MV-4-11 (cell line): ENCODE results near the gene ZNF267.
A peak's percentile ranks its signal among the peaks of the same experiment; 100 is the strongest.
"Not testable (repeated sequence)": the region's sequence is repeated elsewhere in the genome, so short reads cannot be mapped to it uniquely, and the experiment has no call there.

Experiments used
- DNase-seq: peaks from one replicate; lab custom pipeline; 2025; lab: John Stamatoyannopoulos, UW

Gene ZNF267

DNA sequence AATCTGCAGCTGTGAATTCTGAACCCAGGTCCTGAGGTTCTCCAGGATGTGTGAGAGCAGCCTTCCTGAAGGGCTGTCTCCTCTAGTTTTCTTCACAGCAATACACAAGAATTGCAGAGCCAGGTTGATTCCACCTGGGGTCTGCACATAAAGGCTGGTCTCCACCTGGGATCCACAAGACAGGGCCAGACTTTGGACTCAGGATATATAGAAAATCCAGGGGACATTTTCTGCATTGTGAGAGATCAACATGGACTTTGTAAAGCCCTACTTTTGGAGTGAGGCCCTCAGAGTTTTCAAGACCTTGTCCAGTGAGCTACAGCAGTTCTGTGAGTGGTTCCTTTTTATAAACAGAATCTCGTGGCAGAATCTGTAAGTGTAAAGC is 6.3 kb downstream of the ZNF267 start:
- no peak for DNase-seq

GRCh38 chr16:31880322-31880979 is 6.8 kb downstream of the ZNF267 start:
- peak; percentile 81 for DNase-seq

DNA sequence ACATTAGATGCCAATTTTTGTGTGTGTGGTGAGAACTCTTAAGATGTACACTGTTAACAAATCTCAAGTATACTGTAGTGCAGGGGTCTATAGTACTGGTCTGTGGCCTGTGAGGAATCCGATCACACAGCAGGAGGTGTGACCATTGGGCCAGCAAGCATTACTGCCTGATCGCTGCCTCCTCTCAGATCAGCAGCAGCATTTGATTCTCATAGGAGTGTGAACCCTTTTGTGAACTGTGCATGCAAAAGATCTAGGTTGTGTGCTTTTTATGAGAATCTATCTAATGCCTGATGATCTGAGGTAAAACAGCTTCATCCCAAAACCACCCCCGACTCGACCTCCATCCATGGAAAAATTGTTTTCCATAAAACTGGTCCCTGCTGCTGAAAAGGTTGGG is 12.6 kb downstream of the ZNF267 start:
- DNase-seq: no peak

DNA sequence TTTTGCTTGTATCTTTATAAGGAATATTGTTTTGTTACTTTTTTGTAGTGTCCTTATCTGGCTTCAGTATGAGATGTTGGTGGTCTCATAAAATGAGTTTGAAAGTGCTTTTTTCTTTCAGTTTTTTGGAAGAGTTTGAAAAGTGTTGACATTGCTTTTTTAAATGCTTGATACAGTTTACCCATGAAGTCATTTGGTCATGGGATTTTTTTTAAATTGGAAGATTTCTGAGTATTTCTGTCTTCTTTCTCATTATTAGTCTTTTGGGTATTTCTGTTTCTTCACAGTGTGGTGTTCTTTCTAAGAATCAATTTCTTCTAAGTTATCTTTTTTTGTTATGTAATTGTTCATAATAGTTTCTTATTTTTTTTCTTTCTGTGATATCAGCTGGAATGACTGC is 15.1 kb downstream of the ZNF267 start:
- DNase-seq: no peak

DNA sequence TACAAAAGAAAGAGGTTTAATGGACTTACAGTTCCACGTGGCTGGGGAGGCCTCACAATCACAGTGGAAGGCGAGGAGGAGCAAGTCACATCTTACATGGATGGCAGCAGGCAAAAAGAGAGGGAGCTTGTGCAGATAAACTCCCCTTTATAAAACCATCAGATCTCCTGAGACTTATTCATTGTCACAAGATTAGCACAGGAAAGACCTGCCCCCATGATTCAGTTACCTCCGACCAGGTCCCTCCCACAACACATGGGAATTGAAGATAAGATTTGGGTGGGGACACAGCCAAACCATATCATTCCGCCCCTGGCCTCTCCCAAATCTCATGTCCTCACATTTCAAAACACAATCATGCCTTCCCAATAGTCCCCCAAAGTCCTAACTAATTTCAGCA is 18.5 kb downstream of the ZNF267 start:
- DNase-seq: not testable (repeated sequence)

DNA sequence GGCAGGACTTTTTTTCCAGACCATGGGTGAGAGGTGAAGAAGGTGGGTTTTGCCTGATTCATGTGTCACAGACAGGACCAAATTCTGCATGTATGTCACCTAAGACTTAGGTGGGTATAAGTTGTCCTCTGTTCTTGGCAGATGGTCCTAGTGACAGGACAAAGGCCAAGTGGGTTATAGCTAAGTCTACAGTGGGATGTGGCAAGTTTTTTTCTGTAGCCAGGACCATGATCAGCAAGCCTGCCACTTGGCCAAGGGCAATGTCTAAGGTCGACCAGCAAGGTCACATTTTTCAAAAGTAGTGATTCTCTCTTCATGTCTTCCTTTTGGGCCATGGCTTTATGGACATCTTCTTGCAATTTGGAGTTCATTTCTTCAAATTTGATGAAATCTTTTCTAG is 20.2 kb downstream of the ZNF267 start:
- no peak for DNase-seq

DNA sequence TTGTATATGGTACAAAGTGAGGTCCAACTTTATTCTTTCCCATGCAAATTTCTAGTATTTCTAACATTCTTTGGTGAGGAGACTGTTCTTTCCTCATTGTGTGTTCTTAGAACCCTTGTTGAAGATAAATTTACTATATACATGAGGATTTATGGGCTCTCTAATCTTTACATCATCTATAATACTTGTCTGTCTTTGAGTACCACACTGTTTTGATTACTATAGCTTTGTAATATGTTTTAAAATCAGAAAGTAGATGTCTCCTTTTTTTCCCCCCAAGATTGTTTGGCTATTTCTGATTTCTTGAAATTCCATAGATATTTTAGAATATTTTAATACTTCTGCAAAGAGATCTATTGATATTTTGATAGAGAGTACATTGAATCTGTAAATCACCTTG is 23.7 kb downstream of the ZNF267 start:
- no peak for DNase-seq

DNA sequence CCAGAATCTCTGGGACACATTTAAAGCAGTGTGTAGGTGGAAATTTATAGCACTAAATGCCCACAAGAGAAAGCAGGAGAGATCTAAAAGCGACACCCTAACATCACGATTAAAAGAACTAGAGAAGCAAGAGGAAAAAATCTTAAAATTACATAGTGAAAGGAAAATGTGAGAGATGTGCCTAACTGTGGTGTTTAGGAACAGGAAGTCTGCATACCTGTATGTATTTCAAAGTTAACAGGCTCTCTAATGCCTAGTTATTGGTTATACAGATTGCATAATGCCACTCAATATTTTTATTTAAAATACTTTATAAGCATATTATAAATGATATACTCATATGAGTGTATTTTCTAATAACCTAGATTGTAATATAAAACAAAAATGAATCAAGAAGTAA is 25.9 kb downstream of the ZNF267 start:
- DNase-seq: no peak

GRCh38 chr16:31904571-31904970 is 31.0 kb downstream of the ZNF267 start:
- DNase-seq: not testable (repeated sequence)

DNA sequence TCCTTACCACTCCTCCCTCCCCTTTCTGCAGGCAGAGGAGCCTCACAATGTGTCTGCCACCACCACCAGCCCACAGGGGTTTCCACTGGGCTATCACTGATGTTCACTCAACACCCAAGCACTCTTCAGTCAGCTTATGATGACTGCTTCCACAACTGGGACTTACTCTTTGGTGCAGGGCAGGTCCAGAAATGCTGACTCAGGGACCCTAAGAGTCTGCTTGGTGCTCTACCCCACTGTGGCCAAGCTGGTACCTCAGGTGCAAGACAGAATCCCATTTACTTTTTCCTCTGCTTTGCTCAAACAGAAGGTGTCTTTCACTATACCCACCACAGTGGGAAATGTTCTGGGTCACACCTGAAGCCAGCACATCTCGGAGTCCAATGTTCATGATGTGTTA is 40.1 kb downstream of the ZNF267 start:
- no peak for DNase-seq

- peak; percentile 38 for DNase-seq
Observed at GRCh38 chr16:31916056-31916488, 42.5 kb downstream of the ZNF267 start.

DNA sequence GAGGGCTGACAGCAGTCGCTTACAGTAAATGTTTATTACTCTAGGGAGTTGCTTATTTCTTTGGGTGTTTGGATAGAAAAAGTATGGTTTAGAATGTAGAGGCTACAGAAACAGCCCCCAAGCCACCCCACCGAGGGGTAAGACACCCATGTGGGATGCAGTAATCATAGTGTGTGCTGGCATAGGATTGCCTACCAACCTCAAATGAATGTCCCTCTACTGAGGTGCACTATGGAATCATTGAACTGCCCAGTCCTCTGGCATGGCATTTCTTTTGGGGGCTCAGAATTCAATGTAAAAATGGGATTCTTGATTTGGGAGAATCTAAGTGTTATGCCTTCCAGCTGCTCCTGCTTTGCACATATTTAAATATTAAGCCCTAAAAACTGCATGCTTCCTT is 46.8 kb downstream of the ZNF267 start:
- DNase-seq: no peak

GRCh38 chr16:31951806-31952205 is 78.2 kb downstream of the ZNF267 start:
- not testable (repeated sequence) for DNase-seq

- not testable (repeated sequence) for DNase-seq
Observed at GRCh38 chr16:31952206-31952605, 78.6 kb downstream of the ZNF267 start.

DNA sequence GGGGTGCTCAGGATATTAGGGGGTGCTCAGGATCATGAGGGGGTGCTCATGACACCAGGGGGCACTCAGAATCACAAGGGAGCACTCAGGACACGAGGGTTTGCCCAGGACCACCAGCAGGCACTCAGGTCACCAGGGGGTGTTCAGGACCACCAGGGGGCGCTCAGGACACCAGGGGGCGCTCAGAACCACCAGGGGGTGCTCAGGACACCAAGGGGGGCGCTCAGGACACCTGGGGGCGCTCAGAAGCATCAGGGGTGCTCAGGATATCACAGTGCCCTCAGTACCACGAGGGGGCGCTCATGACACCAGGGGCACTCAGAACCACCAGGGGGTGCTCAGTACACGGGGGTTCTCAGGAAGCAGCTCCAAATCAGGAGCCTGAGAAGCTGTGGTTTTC is 82.6 kb downstream of the ZNF267 start:
- not testable (repeated sequence) for DNase-seq

DNA sequence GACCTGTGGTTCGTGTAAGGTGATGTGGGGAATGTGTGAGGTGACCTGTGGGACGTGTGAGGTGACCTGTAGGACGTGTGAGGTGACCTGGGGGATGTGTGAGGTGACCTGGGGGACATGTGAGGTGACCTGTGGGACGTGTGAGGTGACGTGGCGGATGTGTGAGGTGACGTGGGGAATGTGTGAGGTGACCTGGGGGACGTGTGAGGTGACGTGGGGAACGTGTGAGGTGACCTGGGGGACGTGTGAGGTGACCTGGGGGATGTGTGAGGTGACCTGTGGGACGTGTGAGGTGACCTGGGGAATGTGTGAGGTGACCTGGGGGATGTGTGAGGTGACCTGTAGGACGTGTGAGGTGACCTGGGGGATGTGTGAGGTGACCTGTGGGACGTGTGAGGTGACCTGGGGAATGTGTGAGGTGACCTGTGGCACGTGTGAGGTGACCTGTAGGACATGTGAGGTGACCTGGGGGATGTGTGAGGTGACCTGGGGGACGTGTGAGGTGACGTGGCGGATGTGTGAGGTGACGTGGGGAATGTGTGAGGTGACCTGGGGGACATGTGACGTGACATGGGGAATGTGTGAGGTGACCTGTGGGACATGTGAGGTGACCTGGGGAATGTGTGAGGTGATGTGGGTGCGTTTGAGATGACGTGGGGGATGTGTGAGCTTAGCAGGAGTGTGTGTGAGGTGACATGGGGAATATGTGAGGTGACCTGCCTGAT is 86.7 kb downstream of the ZNF267 start:
- not testable (repeated sequence) for DNase-seq
